HG03442 (cell line): ENCODE measurements around the gene RSPO3.
"Not testable (repeated sequence)": the region's sequence is repeated elsewhere in the genome, so short reads cannot be mapped to it uniquely, and the experiment has no call there.

Experiments
- ATAC-seq: cut with Tn5 transposase; IDR thresholded peaks from one replicate; pipeline ENCODE4 v1.9.1; 2021; ENCODE audit warnings: mild to moderate bottlenecking, moderate library complexity; ENCODE audit not compliant: unreplicated experiment

The RSPO3 gene

GRCh38 chr6:127200114-127200513 is 81.6 kb downstream of the RSPO3 start:
- no peak for ATAC-seq

DNA sequence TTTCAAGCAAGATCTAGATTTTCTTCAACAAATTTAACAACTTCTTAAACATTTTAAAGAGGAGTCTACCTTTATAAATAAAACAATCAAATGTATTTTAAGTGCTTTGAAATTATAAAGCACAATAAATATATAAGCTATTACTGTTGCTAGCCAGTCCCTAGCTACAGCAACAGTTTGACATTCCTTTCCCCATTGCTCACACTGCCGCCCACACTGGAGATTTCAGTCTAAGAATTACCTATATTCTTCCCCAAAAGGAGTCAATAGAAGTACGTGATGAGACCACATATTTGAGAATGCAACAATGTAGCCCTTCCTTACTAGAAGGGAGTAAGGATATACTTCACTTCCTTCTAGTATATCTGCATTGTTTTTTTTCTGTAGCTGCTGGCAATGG is 82.8 kb downstream of the RSPO3 start:
- ATAC-seq = no peak

DNA sequence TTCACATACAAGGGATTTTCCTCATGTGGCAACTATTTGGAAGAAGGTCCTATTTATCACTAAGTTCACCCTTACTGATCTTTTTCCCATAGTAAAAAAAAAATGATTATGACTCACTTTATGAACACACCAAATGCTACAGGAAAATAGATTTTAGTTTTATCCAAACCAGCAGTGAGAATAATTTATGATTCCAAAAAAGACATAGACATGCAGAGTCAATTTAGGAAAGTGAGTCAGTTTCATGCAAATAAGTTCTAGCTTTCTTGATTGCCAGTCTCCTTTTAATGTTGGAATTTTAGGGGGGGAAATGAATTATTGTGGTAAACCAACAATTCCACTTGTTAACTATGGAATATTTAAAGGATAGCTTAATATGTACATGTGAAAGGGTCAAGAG is 84.2 kb downstream of the RSPO3 start:
- no peak for ATAC-seq

- ATAC-seq = no peak
Observed at GRCh38 chr6:127204281-127204680, 85.8 kb downstream of the RSPO3 start.

DNA sequence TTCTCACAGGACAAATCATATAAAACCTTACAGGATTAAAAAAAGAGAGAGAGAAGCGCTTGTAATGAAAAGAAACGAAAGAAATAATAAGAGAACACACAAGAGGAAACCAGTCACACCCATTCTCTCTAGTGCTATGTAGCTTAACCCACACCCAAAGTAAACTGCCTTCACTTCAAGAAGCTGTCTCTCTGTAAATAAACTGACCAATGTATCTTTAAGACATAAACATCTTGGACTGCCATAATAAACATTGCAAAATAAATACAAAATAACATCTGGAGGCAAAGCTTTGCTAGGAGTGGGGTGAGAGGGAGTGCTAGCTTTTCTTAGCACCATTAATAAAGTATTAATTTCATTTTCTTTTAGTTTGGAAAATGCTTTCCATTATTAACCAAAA is 86.6 kb downstream of the RSPO3 start:
- no peak for ATAC-seq

GRCh38 chr6:127206531-127207095 is 88.1 kb downstream of the RSPO3 start:
- ATAC-seq = no peak

DNA sequence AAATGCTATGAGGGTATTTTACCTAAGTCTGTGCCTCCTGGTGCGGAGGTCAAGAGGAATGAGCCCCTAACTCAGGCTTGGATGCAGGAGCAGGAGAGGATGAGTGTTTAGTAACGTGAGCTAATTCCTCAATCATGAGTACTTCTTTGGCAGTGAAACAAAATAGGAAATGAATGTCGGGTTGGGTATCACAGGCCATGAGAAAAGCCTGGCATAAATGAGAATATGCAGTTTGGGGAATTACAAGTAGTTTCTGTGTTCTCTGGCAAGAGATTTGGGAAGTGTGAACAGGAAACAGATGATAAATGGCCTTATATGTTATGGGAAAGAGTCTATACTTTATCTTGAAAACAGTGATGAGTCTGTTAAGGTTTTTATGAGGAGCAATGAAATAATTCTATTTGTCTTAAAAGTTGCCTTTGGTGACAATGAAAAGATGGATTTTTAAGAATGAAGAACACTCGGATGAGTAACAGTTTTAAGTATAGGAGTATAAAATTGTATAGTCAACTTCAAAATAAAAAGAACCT is 89.2 kb downstream of the RSPO3 start:
- ATAC-seq = no peak

- ATAC-seq = no peak
Observed at GRCh38 chr6:127210725-127211124, 92.3 kb downstream of the RSPO3 start.

DNA sequence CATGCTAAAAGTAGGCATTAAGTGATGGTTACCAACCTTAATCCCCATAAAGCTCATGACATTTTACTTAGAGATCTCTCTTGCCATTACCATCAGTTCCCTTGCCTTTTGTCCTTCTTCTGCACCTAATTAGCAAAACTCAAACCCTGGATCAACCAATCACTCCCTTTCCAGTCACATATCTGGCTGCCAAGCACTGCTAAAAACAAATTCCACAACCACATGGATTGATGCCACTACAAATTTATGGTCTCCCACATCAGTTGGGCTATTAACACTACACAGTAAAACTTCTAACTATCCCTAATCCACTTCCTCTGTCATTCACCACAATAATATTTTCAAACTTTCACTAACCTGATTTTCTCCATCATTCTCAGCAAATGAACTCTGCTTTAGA is 93.9 kb downstream of the RSPO3 start:
- ATAC-seq = no peak

GRCh38 chr6:127214032-127214431 is 95.6 kb downstream of the RSPO3 start:
- not testable (repeated sequence) for ATAC-seq

- not testable (repeated sequence) for ATAC-seq
Observed at GRCh38 chr6:127214531-127214930, 96.1 kb downstream of the RSPO3 start.

GRCh38 chr6:127215931-127216330 is 97.5 kb downstream of the RSPO3 start:
- ATAC-seq = no peak

DNA sequence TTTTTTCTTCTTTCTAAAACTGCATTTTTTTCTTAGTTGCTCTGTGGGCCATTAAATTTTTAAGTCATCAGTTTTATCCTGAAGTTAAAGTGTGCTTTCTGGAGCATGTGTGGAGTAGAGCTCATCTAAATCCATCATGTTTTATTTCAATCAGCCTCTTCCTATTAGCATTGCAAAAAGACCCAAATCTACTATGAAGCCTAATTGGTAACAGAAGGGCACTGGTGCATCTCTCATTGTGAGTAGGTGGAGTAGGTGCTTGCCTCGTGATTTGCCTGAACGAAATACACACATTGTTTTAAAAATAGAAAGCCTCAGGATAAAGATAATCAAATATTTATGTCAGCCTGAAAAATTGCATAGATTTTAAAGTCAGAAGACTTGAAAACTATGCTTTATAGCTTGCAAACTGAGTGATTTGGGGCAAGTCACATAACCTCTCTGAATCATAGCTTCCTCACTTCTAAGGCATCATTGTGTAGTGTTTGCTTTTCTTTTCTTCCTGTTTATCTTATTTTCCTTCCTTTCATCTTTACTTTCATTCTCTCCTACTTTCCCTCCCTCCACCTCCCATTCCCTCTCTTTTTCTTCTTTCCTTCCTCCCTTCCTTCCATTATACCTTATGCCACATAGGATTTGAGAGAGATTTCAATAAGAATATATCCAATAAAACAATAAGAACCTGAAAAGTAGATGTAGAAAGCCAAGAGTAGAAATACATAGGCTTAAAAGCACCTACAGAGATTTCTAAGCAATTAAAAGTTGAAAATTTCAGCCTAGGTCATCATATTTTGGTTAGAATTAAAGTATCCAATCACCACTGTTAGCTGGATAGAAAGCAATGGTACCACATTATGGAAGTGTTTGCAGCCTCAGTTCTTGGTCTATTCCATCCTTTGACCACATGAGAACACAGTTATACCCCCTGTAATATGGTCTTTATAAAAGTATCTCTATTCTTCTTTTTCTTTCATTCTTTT is 98.6 kb downstream of the RSPO3 start:
- ATAC-seq = no peak

GRCh38 chr6:127219869-127220268 is 101.4 kb downstream of the RSPO3 start:
- no peak for ATAC-seq

- no peak for ATAC-seq
Observed at GRCh38 chr6:127221201-127221600, 102.7 kb downstream of the RSPO3 start.

GRCh38 chr6:127222418-127222817 is 103.9 kb downstream of the RSPO3 start:
- ATAC-seq = no peak

DNA sequence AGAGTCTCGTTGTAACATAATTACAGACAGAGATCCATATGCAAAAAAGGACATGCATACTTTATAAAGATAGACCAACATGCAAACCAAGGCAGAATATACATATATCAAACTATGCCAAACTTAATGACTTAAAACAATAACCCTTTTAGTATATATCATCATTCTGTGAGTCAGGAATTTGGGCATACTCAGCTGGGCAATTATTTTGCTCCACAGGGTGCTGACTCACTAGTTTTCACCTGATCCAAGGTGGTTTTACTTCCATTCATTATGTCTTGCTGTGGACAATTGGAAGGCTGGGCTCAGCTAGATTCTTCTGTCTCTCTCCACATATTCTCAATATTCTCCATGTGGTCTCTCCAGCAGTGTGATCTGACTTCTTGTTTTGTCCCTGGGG is 107.0 kb downstream of the RSPO3 start:
- ATAC-seq = no peak

GRCh38 chr6:127233819-127234218 is 115.3 kb downstream of the RSPO3 start:
- ATAC-seq = not testable (repeated sequence)

- no peak for ATAC-seq
Observed at GRCh38 chr6:127243501-127243900, 125.0 kb downstream of the RSPO3 start.
